Mesodermal cell (in vitro differentiated cells): ENCODE results near the gene TRIM3.

Experiments used
- H3K27ac ChIP-seq: 2 replicates; pipeline ENCODE4 v1.7.0; 2013; ENCODE audit warnings: mild to moderate bottlenecking, low read depth, low read length, moderate library complexity; ENCODE audit not compliant: severe bottlenecking
- H3K36me3 ChIP-seq: 2 replicates; pipeline ENCODE4 v1.7.1; 2013; ENCODE audit warnings: mild to moderate bottlenecking, low read length, moderate library complexity; ENCODE audit not compliant: control insufficient read depth, insufficient read depth
- H3K4me1 ChIP-seq: one replicate; pipeline ENCODE4 v1.7.1; 2013; ENCODE audit warnings: mild to moderate bottlenecking, low read length; ENCODE audit not compliant: insufficient read depth, control insufficient read depth, poor library complexity, severe bottlenecking
- H3K4me3 ChIP-seq: 2 replicates; pipeline ENCODE4 v1.7.0; 2013; ENCODE audit warnings: low read length, control low read depth, mild to moderate bottlenecking; ENCODE audit not compliant: insufficient read depth, poor library complexity, severe bottlenecking; ENCODE audit errors: extremely low read depth
- H3K9me3 ChIP-seq: 2 replicates; pipeline ENCODE4 v1.7.1; 2013; ENCODE audit warnings: mild to moderate bottlenecking, low read length, moderate library complexity; ENCODE audit not compliant: control insufficient read depth
- WGBS, 2 experiments: methylation state at CpG; one replicate each; pipeline ENCODE4 v1.1.5; 2013; ENCODE audit warnings: missing lambda C conversion rate in 2 of 2; ENCODE audit not compliant: insufficient coverage in 2 of 2; 5-methylcytosine and 5-hydroxymethylcytosine counted together

Gene TRIM3

DNA sequence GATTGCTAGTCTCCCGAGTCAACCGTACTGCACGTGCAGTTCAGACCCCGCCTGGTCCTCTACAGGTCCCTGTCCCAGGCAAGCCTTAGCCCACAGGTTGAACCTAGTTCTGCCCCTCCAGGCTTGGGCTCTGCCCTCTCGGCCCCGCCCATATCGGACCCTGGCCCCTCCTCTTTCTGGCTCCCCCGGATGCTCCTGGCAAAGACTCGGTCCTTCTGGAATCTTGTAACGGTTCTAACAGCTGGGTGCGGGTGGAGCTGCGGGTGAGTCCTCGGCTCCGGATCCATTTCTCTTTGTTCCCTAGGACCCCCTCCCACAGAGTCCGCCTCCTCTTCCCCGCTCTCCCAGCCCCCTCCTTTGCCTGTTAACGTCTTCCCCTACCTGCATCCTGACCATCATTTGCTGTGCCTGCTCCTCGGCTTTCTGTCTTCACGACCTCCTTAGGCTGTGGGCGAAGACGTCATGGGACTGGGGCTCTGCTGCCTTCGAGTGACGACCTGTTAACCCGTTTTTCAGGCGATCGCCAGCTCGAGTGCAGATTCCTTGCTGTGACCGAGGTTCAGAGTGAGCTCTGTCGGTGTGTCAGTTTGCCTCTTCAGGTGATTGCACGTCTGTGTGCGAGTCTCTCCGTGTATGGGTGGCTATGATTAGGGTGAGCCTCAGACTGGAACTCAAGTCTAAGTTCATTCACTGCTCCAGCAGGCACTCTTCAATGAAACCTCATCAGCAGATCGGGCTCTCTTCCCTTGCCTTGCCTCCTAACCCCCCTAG is 23.5 kb upstream of the TRIM3 start, which contains the start of gene DNHD1:
Gene DNHD1, plus strand, starts transcription at position 212 of the 771 bp plus-strand sequence. CDS start 936 bp downstream, outside the sequence.
- Histone ChIP-seq H3K36me3 (peaks cover 67% of the 10 kb centered on the region), H3K9me3 (no peaks in the 10 kb centered on the region), H3K27ac (no peak within 1 kb of the TSS), H3K4me1 (peaks cover 3% of the 10 kb centered on the region), H3K4me3 (no peak within 1 kb of the TSS)
- WGBS, 2 experiments, result 80 to 82% methylated on average over 27 to 29 of the region's 33 CpGs

DNA sequence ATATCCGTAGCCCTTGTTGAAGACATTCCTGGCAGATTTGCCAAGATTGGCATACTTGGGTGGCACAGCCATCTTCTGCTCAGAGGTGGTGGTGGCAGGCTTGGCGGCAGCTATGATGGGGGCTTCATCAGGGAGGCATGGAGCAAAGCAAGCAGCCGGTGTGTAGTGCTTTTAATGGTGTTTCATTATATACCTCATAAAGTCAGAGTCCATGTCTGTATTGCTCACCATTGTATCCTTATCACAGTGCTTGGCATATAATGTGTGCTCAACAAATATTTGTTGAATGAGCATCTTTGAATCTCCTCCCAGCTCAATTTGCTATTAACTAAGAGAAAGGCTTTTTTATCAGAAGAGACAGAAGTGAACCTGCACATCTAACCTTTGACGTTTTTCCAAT is 15.6 kb upstream of the TRIM3 start:
- Histone ChIP-seq H3K36me3 (peaks cover 85% of the 10 kb centered on the region), H3K4me3 (no peak overlapping the region), H3K27ac (no peak overlapping the region), H3K4me1 (no peaks in the 10 kb centered on the region), H3K9me3 (no peaks in the 10 kb centered on the region)
- WGBS, 2 experiments, result 89 to 95% methylated on average over 2 of the region's 4 CpGs

DNA sequence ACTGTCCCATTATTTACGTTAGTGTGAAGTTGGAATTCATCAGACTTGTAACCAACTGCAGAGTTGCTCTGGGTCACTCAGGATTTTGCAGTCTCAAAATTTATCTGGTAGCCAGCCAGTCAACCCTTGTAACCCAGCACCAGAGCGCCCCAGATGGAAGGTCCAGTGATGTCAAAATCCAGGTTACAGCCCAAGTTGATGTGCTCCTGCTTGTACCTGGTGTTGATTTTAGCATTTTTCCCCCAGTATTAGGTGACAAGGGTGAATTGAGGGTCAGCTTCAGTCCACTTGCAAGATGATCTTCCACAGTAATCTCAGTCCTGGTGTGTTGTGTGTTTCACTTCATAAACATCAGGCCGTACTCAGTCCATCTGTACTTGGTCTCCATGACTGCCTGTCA is 15.1 kb upstream of the TRIM3 start:
- Histone ChIP-seq H3K36me3 (peaks cover 83% of the 10 kb centered on the region), H3K27ac (no peak overlapping the region), H3K9me3 (no peaks in the 10 kb centered on the region), H3K4me1 (no peaks in the 10 kb centered on the region), H3K4me3 (no peak overlapping the region)
- WGBS, 2 experiments, result 93 to 100% methylated on average over 3 of the region's 3 CpGs

DNA sequence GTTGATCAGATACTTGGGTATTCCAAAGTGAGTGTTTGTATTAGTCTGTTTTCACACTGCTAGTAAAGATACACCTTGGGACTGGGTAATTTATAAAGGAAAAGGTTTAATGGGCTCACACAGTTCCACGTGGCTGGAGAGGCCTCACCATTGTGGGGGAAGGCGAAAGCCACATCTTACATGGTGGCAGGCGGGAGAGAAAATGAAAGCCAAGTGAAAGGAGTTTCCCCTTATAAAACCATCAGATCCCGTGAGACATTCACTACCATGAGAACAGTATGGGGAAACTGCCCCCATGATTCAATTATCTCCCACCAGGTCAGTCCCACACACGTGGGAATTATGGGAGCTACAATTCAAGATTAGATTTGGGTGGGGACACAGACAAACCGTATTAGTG is 14.6 kb upstream of the TRIM3 start:
- H3K36me3 ChIP-seq, result peaks cover 84% of the 10 kb centered on the region
- WGBS, 2 experiments, result 88 to 100% methylated on average over 5 to 6 of the region's 6 CpGs
- H3K4me3 ChIP-seq, result no peak overlapping the region
- H3K27ac ChIP-seq, result no peak overlapping the region
- no peaks in the 10 kb centered on the region for H3K9me3 ChIP-seq
- H3K4me1 ChIP-seq, result no peaks in the 10 kb centered on the region

DNA sequence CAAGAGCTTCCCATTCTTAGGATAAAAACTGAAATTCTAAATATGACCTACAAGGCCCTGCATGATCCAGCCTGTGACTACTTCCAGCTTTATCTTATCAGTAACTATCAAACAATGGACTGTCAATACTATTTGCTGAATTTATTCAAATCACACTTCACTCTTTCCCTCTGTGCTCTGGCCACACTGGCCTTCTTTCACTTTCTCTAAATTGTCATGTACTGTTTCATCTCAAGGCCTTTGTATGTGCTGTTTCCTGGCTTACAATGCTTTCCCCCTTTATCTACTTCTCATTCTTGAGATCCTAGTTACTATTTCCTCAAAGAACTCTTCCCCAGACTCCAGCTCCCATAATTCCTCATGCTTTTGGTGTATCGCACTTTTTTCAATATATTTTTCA is 13.2 kb upstream of the TRIM3 start:
- Histone ChIP-seq H3K36me3 (peaks cover 87% of the 10 kb centered on the region), H3K4me3 (no peak overlapping the region), H3K27ac (no peak overlapping the region), H3K9me3 (no peaks in the 10 kb centered on the region), H3K4me1 (peaks cover 10% of the 10 kb centered on the region)
- WGBS, 2 experiments, result no CpG with 5 or more reads among the region's 1 CpG

DNA sequence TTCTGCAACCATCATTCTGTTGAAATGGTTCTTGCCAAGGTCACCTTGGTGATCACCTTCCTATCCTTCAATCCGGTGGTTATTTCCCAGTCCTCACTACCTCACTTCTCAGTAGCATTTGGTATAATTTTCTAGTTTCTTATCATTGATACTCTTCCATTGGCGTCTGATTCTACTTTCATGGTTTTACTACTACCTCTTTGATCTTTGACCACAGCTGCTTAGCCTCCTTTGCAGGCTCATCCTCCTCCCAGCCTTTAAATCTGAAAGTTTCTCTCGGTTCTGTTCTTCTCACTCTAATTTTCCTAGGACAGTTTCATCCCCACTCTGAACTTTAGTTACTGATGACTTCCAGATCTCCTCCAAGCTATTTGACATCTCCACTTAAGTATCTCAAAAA is 12.5 kb upstream of the TRIM3 start:
- Histone ChIP-seq H3K36me3 (peaks cover 82% of the 10 kb centered on the region), H3K4me1 (peaks cover 10% of the 10 kb centered on the region), H3K4me3 (no peak overlapping the region), H3K9me3 (no peaks in the 10 kb centered on the region), H3K27ac (no peak overlapping the region)
- 97 to 98% methylated on average over 3 of the region's 3 CpGs for WGBS, 2 experiments

DNA sequence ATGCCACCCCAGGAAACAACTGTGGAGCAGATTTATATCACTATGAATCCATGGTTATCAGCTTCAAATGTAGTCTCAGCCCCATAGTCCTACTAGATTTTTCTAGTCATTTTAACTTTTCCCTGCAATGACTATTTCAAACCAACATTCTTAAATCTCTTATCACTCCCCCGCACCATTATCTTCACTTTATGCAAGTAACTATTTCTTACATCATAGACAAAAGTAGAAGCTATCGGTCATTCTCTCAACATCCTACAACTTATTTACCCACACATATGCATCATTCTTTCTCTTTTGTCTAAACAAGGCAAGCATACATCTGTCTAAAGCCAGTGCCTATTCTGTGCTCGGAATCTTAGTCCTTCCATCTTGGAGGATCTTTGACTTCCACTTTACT is 11.9 kb upstream of the TRIM3 start:
- Histone ChIP-seq H3K4me1 (peaks cover 10% of the 10 kb centered on the region), H3K4me3 (no peak overlapping the region), H3K36me3 (peaks cover 77% of the 10 kb centered on the region), H3K27ac (no peak overlapping the region), H3K9me3 (no peaks in the 10 kb centered on the region)
- 98 to 100% methylated on average over 3 of the region's 3 CpGs for WGBS, 2 experiments

DNA sequence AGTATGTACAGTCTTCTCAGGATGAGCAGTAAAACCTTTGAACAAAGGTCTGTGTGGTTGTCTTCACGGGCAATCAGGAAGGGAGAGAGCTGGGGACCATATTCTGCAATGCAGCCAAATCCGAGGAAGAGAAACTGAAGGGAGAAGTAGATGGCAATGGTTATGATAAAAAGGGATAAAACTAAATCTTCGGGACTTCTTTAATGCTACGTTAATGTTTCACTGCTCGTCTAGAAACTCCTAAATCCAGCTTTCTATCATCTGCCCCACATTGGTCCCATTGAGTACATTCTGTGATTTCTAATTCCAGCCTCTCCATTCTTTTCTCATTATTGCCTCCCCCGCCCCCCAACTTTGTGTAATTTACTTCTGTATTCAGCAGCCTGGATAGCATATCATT is 9.3 kb upstream of the TRIM3 start:
- WGBS, 2 experiments, result 94 to 95% methylated on average over 6 of the region's 6 CpGs
- Histone ChIP-seq H3K9me3 (no peaks in the 10 kb centered on the region), H3K27ac (no peak overlapping the region), H3K4me1 (peaks cover 20% of the 10 kb centered on the region), H3K4me3 (no peak overlapping the region), H3K36me3 (peaks cover 81% of the 10 kb centered on the region)

DNA sequence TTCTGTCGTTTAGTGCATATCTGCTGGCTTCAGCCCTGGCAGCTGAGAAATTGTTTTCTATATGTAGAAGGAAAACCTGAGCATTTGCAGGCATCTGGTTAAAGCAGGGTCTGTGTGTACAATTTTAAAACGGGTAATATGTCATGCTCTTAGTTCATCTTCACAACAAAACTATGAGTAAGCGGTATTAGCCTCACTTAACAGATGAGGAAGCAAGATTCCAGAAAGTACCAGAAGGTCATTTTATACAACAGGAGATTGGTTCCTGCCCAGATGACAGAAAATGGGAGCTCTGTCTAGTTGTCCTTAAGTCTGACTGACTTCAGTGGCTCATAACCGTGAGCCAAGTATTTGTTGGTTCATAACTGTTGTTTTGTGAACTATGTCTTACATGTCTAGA is 8.7 kb upstream of the TRIM3 start:
- peaks cover 83% of the 10 kb centered on the region for H3K36me3 ChIP-seq
- peak overlapping the region; percentile 97 for H3K4me3 ChIP-seq
- peaks cover 20% of the 10 kb centered on the region for H3K4me1 ChIP-seq
- peak overlapping the region; percentile 98 for H3K27ac ChIP-seq
- WGBS, 2 experiments, result 95 to 100% methylated on average over 2 to 4 of the region's 4 CpGs
- no peaks in the 10 kb centered on the region for H3K9me3 ChIP-seq

DNA sequence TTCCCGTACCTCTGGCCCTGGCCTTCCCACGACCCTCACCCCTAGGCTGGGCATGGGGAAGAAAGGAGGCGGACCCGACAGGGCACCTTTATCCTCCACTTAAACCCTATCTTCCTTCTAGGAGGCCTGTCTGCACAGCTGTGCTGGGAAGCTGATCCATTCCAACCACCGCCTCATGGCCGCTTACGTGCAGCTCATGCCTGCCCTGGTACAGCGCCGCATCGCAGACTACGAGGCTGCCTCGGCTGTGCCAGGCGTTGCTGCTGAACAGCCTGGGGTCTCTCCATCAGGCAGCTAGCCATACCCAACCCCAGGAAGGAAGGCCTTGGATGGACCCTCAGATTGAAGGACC is 8.2 kb upstream of the TRIM3 start:
- 22 to 36% methylated on average over 8 to 11 of the region's 13 CpGs for WGBS, 2 experiments
- H3K36me3 ChIP-seq, result peaks cover 83% of the 10 kb centered on the region
- no peaks in the 10 kb centered on the region for H3K9me3 ChIP-seq
- H3K4me3 ChIP-seq, result peak overlapping the region; percentile 97
- peaks cover 20% of the 10 kb centered on the region for H3K4me1 ChIP-seq
- H3K27ac ChIP-seq, result peak overlapping the region; percentile 98
